AG09309 (cell line): ENCODE measurements around the gene RIMS3.
"Not testable (repeated sequence)": the region's sequence is repeated elsewhere in the genome, so short reads cannot be mapped to it uniquely, and the experiment has no call there.

Source experiments
- DNase-seq: peaks from one replicate; pipeline ENCODE4 v3.0.0-alpha.2; 2010; ENCODE audit warnings: low read depth
- H3K4me3 ChIP-seq: 2 replicates; pipeline ENCODE4 v1.5.1; 2011; ENCODE audit warnings: mild to moderate bottlenecking, low read depth, low read length, moderate library complexity; ENCODE audit not compliant: control insufficient read depth
- TF ChIP-seq, protein P1 (sequence below): IDR thresholded peaks from 2 replicates; pipeline ENCODE4 v1.5.1; 2011; ENCODE audit warnings: mild to moderate bottlenecking, low read depth, low read length, inconsistent platforms; ENCODE audit not compliant: insufficient read depth, control insufficient read depth; ENCODE audit errors: missing control alignments

Gene RIMS3

DNA sequence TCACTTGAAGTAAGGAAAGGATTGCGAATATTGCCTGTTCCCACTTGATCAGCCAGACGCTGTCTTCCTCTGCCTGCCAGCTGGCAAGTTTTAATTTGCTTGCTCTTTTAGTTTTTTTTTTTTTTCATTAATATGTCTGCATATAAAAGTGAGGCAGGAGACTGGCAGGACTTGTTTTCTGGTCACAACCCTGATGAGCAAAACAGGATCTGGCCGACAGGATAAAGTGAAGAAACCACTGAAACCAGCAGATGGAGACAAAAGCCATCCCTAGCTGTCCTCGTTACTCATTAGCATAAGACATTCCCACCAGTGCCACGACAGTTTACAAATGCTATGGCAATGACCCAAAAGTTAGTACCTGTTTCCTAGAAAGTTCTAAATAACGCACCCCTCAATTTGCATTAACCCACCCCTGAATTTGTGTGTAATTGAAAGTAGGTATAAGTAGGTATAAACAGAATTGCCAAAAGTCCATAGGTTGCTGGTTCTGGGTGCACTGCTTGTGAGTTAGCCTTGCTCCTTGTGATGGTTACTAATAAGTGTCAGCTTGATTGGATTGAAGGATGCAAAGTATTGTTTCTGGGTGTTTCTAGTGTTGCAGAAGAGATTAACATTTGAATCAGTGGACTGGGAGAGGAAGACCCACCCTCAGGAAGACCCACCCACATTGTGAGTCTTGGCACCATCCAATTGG is 73.2 kb downstream of the RIMS3 start:
- DNase-seq, result no peak
- TF ChIP-seq, protein P1, sequence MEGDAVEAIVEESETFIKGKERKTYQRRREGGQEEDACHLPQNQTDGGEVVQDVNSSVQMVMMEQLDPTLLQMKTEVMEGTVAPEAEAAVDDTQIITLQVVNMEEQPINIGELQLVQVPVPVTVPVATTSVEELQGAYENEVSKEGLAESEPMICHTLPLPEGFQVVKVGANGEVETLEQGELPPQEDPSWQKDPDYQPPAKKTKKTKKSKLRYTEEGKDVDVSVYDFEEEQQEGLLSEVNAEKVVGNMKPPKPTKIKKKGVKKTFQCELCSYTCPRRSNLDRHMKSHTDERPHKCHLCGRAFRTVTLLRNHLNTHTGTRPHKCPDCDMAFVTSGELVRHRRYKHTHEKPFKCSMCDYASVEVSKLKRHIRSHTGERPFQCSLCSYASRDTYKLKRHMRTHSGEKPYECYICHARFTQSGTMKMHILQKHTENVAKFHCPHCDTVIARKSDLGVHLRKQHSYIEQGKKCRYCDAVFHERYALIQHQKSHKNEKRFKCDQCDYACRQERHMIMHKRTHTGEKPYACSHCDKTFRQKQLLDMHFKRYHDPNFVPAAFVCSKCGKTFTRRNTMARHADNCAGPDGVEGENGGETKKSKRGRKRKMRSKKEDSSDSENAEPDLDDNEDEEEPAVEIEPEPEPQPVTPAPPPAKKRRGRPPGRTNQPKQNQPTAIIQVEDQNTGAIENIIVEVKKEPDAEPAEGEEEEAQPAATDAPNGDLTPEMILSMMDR, result peak; percentile 65
- no peak overlapping the region for H3K4me3 ChIP-seq

DNA sequence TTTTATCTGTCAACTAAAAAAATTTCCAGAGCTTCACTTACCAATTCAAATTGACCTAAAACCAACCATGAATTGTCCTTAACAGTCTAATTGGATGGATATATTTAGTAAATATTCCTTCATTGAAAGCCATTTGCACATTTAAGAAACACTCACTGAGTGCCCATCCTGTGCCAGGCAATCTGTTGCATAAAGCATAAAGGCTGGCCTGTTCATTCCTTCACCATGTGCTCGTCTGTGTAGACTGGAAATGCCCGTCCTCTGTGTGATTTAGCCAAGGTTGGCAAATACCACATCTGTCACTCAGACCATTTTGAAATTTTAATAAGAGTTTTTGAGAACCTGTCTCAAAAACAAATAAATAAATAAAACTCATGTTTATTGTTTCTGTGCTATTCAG is 76.9 kb downstream of the RIMS3 start:
- DNase-seq, result no peak
- TF ChIP-seq, protein P1, result no peak
- H3K4me3 ChIP-seq, result no peak overlapping the region

DNA sequence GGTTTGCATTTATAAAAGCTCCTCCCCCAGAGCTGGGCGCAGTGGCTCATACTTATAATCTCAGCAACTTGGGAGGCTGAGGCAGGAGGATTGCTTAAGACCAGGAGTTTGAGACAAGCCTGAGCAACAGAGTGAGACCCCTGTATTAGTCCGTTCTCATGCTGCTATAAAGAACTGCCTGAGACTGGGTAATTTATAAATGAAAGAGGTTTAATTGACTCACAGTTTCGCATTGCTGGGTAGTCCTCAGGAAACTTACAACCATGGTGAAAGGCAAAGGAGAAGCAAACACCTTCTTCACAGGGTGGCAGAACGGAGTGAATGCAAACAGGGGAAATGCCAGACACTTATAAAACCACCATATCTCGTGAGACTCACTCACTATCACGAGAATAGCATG is 81.5 kb downstream of the RIMS3 start:
- H3K4me3 ChIP-seq, result no peak overlapping the region
- DNase-seq, result no peak
- TF ChIP-seq, protein P1, result no peak

DNA sequence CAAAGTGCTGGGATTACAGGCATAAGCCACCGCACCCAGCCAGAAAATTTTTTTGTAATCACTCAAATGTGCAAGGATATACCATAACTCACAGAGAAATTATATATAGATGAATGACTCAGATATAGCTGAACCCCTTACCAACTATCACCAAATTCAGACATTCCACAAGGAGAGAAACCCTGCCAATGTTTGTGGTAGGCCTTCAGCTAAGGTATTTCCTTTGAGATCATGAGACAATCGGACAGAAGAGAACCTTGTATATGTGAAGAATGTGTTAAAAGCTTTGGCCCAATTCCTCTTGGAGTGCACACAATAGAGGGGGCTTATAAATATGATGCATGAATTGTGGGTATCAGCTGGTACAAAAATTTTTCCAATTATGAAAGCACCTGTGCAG is 83.4 kb downstream of the RIMS3 start:
- no peak for DNase-seq

DNA sequence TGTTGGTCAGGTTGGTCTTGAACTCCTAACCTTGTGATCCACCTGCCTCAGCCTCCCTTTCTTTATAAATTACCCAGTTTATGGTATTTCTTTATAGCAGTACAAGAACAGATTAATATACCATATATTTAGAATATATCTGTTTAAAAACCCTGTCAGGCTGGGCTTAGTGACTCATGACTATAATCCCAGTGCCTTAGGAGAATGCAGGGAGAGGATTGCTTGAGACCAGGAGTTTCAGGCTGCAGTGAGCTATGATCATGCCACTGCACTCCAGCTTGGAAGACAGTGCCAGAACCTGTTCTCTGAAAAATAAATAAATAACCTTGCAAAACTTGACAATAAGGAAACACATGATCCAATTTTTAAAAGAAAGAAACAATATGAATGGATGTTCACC is 90.1 kb downstream of the RIMS3 start:
- H3K4me3 ChIP-seq, result no peak overlapping the region
- DNase-seq, result no peak
- TF ChIP-seq, protein P1, result no peak

More for the DNA sequence above, 83.4 kb downstream of the RIMS3 start:
- no peak overlapping the region for H3K4me3 ChIP-seq
- TF ChIP-seq, protein P1, result no peak

DNA sequence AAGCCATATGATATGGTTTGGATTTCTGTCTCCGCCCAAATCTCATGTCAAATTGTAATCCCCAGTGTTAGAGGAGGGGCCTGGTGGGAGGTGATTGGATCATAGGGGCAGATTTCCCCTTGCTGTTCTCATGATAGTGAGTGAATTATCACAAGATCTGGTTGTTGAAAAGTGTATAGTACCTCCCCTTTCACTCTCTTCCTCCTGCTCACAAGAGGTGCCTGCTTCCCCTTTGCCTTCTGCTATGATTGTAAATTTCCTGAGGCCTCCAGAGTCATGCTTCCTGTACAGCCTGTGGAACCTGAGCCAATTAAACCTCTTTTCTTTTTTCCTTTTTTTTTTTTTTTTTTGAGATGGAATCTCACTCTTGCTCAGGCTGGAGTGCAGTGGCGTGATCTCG is 90.7 kb downstream of the RIMS3 start:
- not testable (repeated sequence) for DNase-seq, H3K4me3 ChIP-seq
